Measurements from ENCODE around the gene GET3.

Gene GET3

DNA sequence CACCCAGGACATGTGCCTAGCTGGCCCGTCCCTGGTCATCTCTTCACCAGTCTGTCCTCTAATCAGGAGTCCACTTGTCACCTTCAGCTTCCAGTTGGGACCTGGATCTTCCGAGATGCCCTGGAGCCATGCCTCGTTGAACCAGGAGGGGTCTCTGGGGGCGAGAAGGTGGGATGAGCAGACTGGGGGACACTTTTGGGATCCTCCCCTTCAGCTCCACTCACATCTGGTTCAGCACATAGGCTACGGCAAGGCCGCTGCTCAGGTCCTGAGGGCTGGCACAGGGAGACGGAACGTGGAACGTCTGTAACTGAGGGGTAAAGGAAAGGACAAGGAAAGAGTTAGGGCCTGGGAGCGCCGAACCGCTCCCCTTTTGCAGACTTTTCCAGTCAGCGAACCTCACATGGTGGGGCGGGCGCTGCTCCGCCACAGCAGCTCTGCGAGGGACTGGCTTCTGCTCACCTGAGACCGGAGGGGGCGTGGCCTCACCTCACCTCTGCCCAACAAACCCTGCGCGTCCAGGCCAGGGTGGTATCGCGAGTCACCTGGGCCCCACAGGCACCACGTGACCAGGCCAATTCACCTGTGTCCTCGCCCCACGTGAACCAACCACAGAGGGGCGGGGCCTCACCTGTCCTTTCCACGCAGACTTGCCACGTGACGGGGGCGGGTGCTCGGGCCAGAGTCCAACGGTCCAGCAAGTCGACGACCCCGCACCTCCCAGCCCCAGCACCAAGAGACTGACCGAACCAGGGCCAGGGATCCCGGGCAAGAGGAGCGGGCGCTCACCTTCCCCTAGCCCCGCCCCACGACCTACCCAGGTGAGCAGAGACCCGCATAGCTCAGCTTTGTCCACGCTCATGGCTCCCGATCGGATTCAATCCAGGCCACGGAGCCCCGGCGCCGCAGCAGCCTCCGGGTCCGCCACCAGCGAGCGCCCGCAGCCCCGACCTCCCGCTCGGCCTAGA lies 37.6 kb downstream of the GET3 start, which contains the start of gene HOOK2:
TSS of gene HOOK2 (minus strand) at position 965 of the 968 bp plus-strand sequence. CDS start at position 862, 103 bp downstream.
- Histone ChIP-seq H3K36me3 (ENCODE audit: insufficient read depth, low read depth, low read length) (peaks cover 10% of the 10 kb centered on the region; the same call in 1 of the 2 replicates), H3K4me1 (ENCODE audit: insufficient read depth, low read length) (peaks cover 16% of the 10 kb centered on the region; the same call in 1 of the 2 replicates)

DNA sequence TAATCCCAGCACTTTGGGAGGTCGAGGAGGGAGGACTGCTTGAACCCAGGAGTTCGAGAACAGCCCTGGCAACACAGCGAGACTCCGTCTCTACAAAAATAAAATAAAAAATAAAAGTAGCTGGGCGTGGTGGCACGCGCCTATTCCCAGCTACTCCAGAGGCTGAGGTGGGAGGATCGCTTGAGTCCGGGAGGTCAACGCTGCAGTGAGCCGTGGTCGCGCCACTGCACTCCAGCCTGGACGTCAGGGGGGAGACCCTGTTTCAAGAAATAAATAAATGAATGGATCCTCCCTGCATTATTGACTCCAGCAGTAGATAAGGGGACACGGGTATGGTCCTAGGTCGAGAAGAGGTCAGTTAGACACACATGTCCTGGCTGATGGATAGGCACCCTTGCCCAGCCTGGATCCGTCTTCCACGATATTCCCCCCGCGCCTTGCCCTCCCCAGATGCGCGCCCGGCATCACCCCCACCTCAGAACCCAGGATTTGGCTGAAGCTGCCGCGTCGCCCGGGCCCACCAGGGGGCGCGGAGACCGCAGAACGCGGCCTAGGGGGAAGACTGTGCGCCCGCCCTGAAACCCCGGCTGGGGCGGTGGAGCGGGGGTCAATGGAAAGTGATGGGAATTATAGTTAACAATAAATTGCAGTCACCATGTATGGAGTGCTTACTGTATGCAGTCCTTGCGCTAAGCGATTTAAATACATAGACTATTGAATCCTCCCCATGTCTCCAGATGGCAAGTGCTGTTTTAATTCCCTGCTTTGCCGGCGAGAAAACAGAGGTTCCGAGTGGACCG lies 40.1 kb downstream of the GET3 start:
- peak overlapping the region; percentile 64; the same call in 1 of the 2 replicates for H3K9ac ChIP-seq (ENCODE audit: low read depth, low read length)
- H3K27me3 ChIP-seq (ENCODE audit: insufficient read depth, low read length), result no peaks in the 10 kb centered on the region
- H3K4me3 ChIP-seq (ENCODE audit: low read length), result peak overlapping the region; percentile 88
- no peak overlapping the region for H3K27ac ChIP-seq (ENCODE audit: low read length)
- 0 out of 2 replicates have a peak, but pooled peaks cover 5% of the 10 kb centered on the region for H3K36me3 ChIP-seq (ENCODE audit: insufficient read depth, low read depth, low read length)
- H3K9me3 ChIP-seq (ENCODE audit: insufficient read depth, low read depth, low read length), result no peaks in the 10 kb centered on the region
- H3K4me1 ChIP-seq (ENCODE audit: insufficient read depth, low read length), result peaks cover 16% of the 10 kb centered on the region; the same call in 1 of the 2 replicates

More for the DNA sequence above, 37.6 kb downstream of the GET3 start, which contains the start of gene HOOK2:
- Histone ChIP-seq H3K9me3 (ENCODE audit: insufficient read depth, low read depth, low read length) (no peaks in the 10 kb centered on the region), H3K27ac (ENCODE audit: low read length) (peak within 1 kb of the TSS; percentile 67), H3K9ac (ENCODE audit: low read depth, low read length) (peak within 1 kb of the TSS; percentile 85), H3K4me3 (ENCODE audit: low read length) (peak within 1 kb of the TSS; percentile 83), H3K27me3 (ENCODE audit: insufficient read depth, low read length) (no peaks in the 10 kb centered on the region; the same call in 1 of the 2 replicates)

DNA sequence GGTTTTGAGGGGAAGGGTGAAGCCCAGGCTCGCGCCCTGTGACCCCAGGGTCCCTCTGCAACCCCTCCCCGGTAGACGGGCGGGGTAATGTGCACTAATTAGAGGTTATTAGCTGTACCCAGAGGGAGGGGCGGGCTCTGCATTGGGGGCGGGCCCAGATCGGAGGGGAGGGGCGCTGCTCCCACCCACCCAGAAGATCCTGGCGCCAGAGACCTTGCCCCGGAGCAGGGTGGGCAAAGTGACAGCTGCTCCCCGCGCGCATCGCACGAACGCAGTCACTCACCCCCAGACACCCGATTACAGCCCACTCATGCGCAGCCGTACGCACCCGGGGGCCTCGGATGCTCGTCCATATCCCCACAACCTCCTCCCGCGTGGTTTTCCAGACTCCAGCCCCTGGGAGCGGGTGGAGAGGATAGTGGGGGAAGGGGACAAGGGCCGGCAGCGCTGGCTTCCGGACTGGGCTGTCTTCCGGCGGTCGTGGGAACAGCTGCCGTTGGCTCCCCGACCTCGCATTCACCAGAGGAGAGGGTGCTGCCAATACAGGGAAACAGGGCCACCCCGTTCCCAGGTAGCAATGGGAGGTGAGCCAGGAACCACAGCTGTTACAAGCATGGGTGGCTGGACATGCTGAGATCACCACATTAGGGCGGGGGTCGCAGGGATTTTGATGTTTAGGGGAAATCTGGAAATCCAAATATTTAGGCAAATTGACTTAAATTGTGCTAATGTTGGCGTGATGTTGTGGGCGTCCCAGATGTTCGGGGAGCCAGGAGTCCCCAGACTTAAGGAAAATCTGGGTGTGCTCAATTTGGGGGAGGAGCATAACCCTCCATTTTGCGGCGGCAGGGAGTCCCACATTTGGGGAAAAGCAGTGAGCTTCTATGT lies 41.0 kb downstream of the GET3 start:
- peak overlapping the region; percentile 64; the same call in 1 of the 2 replicates for H3K9ac ChIP-seq (ENCODE audit: low read depth, low read length)
- H3K4me1 ChIP-seq (ENCODE audit: insufficient read depth, low read length), result peaks cover 16% of the 10 kb centered on the region; the same call in 1 of the 2 replicates
- H3K27ac ChIP-seq (ENCODE audit: low read length), result no peak overlapping the region
- H3K9me3 ChIP-seq (ENCODE audit: insufficient read depth, low read depth, low read length), result no peaks in the 10 kb centered on the region
- H3K36me3 ChIP-seq (ENCODE audit: insufficient read depth, low read depth, low read length), result 0 out of 2 replicates have a peak, but pooled peaks cover 5% of the 10 kb centered on the region
- H3K27me3 ChIP-seq (ENCODE audit: insufficient read depth, low read length), result no peaks in the 10 kb centered on the region
- H3K4me3 ChIP-seq (ENCODE audit: low read length), result peak overlapping the region; percentile 88

DNA sequence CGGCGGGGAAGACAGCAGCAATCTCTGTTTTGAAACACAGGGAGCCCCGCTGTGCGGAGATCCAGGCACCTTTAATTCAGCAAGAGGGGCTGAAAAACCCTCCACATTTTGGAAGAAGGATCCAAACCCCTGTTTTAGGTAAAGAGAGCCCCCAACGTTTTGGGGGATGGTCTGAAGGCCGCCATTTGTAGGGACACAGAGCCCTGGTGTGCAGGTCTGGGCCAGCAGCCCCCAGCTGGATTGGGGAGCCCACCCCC lies 41.5 kb downstream of the GET3 start:
- Histone ChIP-seq H3K27me3 (ENCODE audit: insufficient read depth, low read length) (no peaks in the 10 kb centered on the region), H3K4me1 (ENCODE audit: insufficient read depth, low read length) (peaks cover 20% of the 10 kb centered on the region; the same call in 1 of the 2 replicates), H3K27ac (ENCODE audit: low read length) (no peak overlapping the region), H3K4me3 (ENCODE audit: low read length) (peak overlapping the region; percentile 88), H3K9ac (ENCODE audit: low read depth, low read length) (peak overlapping the region; percentile 64; the same call in 1 of the 2 replicates), H3K36me3 (ENCODE audit: insufficient read depth, low read depth, low read length) (0 out of 2 replicates have a peak, but pooled peaks cover 5% of the 10 kb centered on the region), H3K9me3 (ENCODE audit: insufficient read depth, low read depth, low read length) (no peaks in the 10 kb centered on the region)

DNA sequence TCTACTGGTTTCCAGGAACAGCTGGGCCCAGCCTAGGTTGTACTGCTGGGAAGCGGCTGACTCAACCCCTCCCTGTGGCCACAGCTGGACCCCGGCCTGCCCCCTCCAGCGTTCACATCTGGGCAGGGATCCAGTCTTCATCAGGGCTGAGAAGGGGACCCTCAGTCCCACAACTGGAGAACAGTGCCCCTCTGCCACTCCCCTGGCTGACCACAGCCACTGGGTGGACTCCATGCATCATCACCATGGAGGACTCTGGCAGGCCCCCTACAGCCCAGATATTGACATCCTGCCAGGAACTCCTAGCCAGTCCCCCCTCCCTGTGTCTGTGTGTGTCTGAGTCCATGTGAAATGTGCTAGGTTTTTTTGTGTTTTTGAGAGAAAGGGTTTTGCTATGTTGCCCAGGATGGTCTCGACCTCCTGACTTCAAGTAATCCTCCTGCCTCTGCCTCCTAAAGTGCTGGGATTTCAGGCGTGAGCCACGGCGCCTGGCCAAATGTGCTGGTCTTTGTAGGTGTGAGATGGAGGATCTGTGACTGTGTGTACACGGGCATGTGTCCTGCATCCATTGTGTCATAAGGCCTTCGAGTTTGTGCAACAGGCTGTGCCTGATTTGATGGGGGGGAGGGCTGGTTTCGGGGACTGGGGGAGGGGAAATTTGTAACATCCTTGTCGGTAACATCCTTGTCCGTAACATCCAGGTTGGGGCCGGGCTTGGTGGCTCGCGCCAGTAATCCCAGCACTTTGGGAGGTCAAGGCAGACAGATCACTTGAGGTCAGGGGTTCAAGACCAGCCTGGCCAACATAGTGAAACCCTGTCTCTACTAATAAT lies 42.1 kb downstream of the GET3 start:
- H3K9me3 ChIP-seq (ENCODE audit: insufficient read depth, low read depth, low read length), result no peaks in the 10 kb centered on the region
- H3K36me3 ChIP-seq (ENCODE audit: insufficient read depth, low read depth, low read length), result 0 out of 2 replicates have a peak, but pooled peaks cover 2% of the 10 kb centered on the region
- H3K9ac ChIP-seq (ENCODE audit: low read depth, low read length), result peak overlapping the region; percentile 64; the same call in 1 of the 2 replicates
- peak overlapping the region; percentile 88 for H3K4me3 ChIP-seq (ENCODE audit: low read length)
- H3K4me1 ChIP-seq (ENCODE audit: insufficient read depth, low read length), result peaks cover 19% of the 10 kb centered on the region; the same call in 1 of the 2 replicates
- no peak overlapping the region for H3K27ac ChIP-seq (ENCODE audit: low read length)
- H3K27me3 ChIP-seq (ENCODE audit: insufficient read depth, low read length), result no peaks in the 10 kb centered on the region

DNA sequence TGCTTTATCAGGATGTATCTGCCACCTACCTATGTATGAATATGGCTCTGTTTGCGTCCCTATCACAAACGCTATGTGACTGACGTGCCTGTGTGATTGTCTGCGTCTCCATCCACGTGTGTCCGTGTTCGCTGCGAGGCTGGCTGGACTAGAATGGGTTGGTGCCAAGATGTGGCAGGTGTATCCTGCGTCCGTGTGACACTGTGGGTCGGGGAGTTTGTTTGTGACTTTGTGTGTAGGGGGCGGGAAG lies 44.8 kb downstream of the GET3 start:
- Histone ChIP-seq H3K4me3 (ENCODE audit: low read length) (peak overlapping the region; percentile 70; the same call in 1 of the 2 replicates), H3K27ac (ENCODE audit: low read length) (no peak overlapping the region), H3K9ac (ENCODE audit: low read depth, low read length) (no peak overlapping the region; the same call in 1 of the 2 replicates), H3K36me3 (ENCODE audit: insufficient read depth, low read depth, low read length) (no peaks in the 10 kb centered on the region), H3K9me3 (ENCODE audit: insufficient read depth, low read depth, low read length) (no peaks in the 10 kb centered on the region), H3K4me1 (ENCODE audit: insufficient read depth, low read length) (peaks cover 17% of the 10 kb centered on the region; the same call in 1 of the 2 replicates), H3K27me3 (ENCODE audit: insufficient read depth, low read length) (no peaks in the 10 kb centered on the region)

DNA sequence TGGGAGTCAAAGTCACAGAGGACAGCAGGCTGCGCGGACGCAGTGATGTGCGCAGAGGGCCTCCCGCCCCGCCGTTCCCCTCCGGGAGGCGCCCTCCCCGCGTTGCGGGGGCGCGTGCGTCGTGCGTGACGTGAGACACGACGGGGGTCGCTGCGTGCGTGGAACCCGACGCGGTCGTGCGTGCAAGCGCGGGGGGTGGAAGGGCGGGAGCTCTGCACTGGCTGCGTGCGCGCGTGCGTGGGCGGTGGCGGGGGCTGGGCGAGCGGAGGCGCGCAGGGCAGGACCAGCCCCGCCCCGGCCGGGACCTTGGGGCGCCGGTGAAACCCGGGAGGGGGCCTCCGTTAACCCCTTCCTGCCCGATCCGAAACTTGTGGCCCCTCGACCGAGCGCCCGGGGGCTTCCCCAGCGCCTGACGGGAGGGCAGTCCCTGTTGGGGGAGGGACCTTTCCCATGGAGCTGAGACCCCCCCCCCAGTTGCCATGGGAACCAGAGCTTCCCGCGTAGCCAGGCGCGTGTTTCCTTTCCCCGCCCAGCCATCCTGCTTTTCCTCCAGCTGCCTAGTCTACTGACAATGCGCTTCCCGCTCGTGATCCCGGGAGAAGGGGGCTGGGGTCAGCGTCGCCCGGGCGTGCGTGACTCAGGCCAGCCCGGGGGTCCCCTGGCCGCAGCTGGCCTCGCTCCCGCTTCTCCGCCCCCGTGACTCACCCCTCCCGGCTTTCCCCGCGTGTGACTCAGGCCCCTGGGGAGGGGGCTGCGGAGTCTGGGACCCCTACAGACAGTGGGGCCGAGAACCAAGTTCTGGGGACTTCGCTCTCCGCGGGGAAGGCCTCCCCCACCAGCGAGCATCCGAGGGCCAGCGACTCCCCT lies 45.4 kb downstream of the GET3 start:
- H3K9me3 ChIP-seq (ENCODE audit: insufficient read depth, low read depth, low read length), result no peaks in the 10 kb centered on the region
- H3K4me3 ChIP-seq (ENCODE audit: low read length), result peak overlapping the region; percentile 70; the same call in 1 of the 2 replicates
- no peaks in the 10 kb centered on the region for H3K36me3 ChIP-seq (ENCODE audit: insufficient read depth, low read depth, low read length)
- H3K27ac ChIP-seq (ENCODE audit: low read length), result no peak overlapping the region
- H3K4me1 ChIP-seq (ENCODE audit: insufficient read depth, low read length), result peaks cover 17% of the 10 kb centered on the region; the same call in 1 of the 2 replicates
- H3K27me3 ChIP-seq (ENCODE audit: insufficient read depth, low read length), result no peaks in the 10 kb centered on the region
- H3K9ac ChIP-seq (ENCODE audit: low read depth, low read length), result peak overlapping the region; percentile 66; the same call in 1 of the 2 replicates

DNA sequence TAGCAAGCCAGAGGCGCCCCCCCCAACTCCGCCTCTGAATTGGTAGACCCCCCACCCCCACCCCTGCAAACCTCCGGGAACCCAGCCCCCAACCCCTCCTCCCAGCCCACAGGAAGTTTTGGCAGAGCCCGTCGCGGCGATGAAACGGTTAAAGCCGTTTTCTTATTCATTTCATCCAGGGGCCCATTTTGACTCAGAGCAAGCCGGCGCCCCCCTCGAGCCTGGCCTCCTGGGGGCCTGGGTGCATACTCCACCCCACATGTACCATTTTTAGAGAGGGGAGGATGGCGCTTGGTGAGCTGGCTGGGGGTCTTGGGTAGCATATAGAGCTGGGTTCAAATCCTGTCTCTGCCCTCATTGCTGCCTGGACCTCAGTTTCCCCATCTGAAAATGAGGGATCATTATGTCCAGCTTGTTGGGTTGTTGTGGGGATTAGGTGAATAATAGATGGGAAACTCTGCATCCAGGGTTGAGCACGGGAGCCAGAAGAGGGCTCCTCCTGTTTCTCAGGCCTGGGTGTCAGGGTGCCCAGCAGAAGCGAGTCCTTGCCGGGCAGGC lies 46.1 kb downstream of the GET3 start:
- H3K9ac ChIP-seq (ENCODE audit: low read depth, low read length), result peak overlapping the region; percentile 66; the same call in 1 of the 2 replicates
- no peaks in the 10 kb centered on the region for H3K9me3 ChIP-seq (ENCODE audit: insufficient read depth, low read depth, low read length)
- H3K27ac ChIP-seq (ENCODE audit: low read length), result no peak overlapping the region
- H3K4me1 ChIP-seq (ENCODE audit: insufficient read depth, low read length), result peaks cover 19% of the 10 kb centered on the region; the same call in 1 of the 2 replicates
- H3K4me3 ChIP-seq (ENCODE audit: low read length), result peak overlapping the region; percentile 70; the same call in 1 of the 2 replicates
- H3K36me3 ChIP-seq (ENCODE audit: insufficient read depth, low read depth, low read length), result no peaks in the 10 kb centered on the region
- H3K27me3 ChIP-seq (ENCODE audit: insufficient read depth, low read length), result no peaks in the 10 kb centered on the region

DNA sequence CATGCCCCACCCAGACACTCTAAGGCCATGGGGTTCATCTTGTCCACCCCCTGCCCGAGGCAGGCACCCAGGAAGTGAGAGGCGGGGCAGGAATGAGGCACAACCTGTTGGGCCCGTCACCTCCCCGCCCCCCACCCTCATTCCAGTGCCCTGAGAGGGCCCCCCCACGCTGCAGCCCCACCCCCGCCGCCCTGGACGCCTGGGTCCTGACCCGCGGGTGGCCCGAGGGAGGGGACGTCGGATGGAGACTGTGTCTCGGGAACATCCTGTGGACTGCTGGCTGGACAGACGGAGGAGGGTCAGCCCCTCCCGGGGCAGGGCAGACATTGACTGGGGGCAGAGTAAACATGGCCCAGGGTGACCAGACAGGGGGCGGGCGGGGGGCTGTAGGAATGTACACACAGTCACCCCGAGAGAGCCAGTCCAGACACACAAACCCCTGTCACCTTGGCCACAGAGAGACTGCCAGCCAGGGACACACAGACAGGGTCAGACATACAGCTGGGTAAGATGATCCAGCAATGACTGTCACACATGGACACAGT lies 46.6 kb downstream of the GET3 start:
- no peaks in the 10 kb centered on the region for H3K9me3 ChIP-seq (ENCODE audit: insufficient read depth, low read depth, low read length)
- peak overlapping the region; percentile 70; the same call in 1 of the 2 replicates for H3K4me3 ChIP-seq (ENCODE audit: low read length)
- H3K27me3 ChIP-seq (ENCODE audit: insufficient read depth, low read length), result no peaks in the 10 kb centered on the region
- peak overlapping the region; percentile 66; the same call in 1 of the 2 replicates for H3K9ac ChIP-seq (ENCODE audit: low read depth, low read length)
- H3K4me1 ChIP-seq (ENCODE audit: insufficient read depth, low read length), result peaks cover 19% of the 10 kb centered on the region; the same call in 1 of the 2 replicates
- H3K36me3 ChIP-seq (ENCODE audit: insufficient read depth, low read depth, low read length), result no peaks in the 10 kb centered on the region
- H3K27ac ChIP-seq (ENCODE audit: low read length), result no peak overlapping the region
